GM12878 (cell line): ENCODE measurements around the gene DDX50.

Source experiments
- HDAC6 ChIP-seq: fragments of 200-600 bp; sonication (generic); IDR thresholded peaks from one replicate; pipeline ENCODE4 v1.8.0; 2017; ENCODE audit warnings: antibody characterized with exemption; ENCODE audit not compliant: unreplicated experiment
- JUND ChIP-seq: IDR thresholded peaks from 2 replicates; pipeline ENCODE4 v1.6.1; 2012; ENCODE audit warnings: low read depth, mild to moderate bottlenecking, low read length, improper control_type of control experiment, moderate library complexity
- NFIC ChIP-seq: IDR thresholded peaks from 2 replicates; pipeline ENCODE4 v1.6.1; 2012; ENCODE audit warnings: low read depth, mild to moderate bottlenecking, inconsistent platforms, low read length, moderate library complexity
- POLR2A ChIP-seq: IDR thresholded peaks from 2 replicates; pipeline ENCODE4 v1.6.1; 2011; ENCODE audit warnings: low read depth, mild to moderate bottlenecking, low read length
- RFX5 ChIP-seq: IDR thresholded peaks from 2 replicates; pipeline ENCODE4 v1.6.1; 2011; ENCODE audit warnings: low read depth, low read length, improper control_type of control experiment
- SMAD5 ChIP-seq: IDR thresholded peaks from 2 replicates; pipeline ENCODE4 v1.6.1; 2016; ENCODE audit warnings: antibody characterized with exemption, low read depth
- TF ChIP-seq, protein P1 (sequence below): IDR thresholded peaks from 2 replicates; pipeline ENCODE4 v1.6.1; 2012; ENCODE audit warnings: low read depth, low read length, improper control_type of control experiment
- TF ChIP-seq, protein P2 (sequence below), 3 experiments: IDR thresholded peaks in 2 of 3; conservative IDR thresholded peaks in 1 of 3; 2 replicates each; pipeline ENCODE4 v1.5.1; 2011; ENCODE audit warnings: low read depth in 3 of 3, low read length in 3 of 3, mild to moderate bottlenecking in 3 of 3, control low read depth in 2 of 3, moderate library complexity in 2 of 3, inconsistent platforms in 1 of 3, mixed read lengths in 1 of 3; ENCODE audit not compliant: control insufficient read depth in 2 of 3, insufficient read depth in 1 of 3; ENCODE audit errors: extremely low read depth in 1 of 3

DNA sequence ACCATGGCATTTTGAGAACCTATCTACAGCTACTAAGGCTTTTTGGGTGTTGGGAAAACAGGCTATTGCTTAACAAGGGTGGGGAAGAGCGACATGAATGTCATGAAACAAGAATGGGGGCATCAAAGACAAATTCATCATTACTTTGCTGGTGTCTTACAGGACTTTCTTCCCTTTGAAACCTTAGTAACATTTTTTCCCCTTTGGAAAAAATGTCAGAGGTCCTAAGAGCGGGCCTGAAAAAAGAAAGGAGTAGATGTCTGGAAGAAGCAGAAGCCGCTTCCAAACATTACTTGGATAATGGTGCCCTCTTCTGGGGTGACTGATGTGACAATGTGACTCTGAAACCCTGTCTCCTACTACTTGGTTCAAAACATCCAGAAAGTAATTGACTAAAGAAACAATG lies 3.8 kb upstream of the DDX50 start:
- no peak for TF ChIP-seq POLR2A
- TF ChIP-seq, protein P1, sequence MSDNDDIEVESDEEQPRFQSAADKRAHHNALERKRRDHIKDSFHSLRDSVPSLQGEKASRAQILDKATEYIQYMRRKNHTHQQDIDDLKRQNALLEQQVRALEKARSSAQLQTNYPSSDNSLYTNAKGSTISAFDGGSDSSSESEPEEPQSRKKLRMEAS, result no peak
- TF ChIP-seq, protein P2, sequence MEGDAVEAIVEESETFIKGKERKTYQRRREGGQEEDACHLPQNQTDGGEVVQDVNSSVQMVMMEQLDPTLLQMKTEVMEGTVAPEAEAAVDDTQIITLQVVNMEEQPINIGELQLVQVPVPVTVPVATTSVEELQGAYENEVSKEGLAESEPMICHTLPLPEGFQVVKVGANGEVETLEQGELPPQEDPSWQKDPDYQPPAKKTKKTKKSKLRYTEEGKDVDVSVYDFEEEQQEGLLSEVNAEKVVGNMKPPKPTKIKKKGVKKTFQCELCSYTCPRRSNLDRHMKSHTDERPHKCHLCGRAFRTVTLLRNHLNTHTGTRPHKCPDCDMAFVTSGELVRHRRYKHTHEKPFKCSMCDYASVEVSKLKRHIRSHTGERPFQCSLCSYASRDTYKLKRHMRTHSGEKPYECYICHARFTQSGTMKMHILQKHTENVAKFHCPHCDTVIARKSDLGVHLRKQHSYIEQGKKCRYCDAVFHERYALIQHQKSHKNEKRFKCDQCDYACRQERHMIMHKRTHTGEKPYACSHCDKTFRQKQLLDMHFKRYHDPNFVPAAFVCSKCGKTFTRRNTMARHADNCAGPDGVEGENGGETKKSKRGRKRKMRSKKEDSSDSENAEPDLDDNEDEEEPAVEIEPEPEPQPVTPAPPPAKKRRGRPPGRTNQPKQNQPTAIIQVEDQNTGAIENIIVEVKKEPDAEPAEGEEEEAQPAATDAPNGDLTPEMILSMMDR (IDR thresholded peaks at IDR 0.05 in 2 of 3, conservative IDR thresholded peaks at IDR 0.05 in 1 of 3; ENCODE audit: control insufficient read depth in 2 of 3, extremely low read depth in 1 of 3, insufficient read depth in 1 of 3, low read depth in 3 of 3, low read length in 3 of 3), result peak; percentile 18 to 51 (median 40); a peak in 4 of 6 replicates
- TF ChIP-seq RFX5, result no peak
- TF ChIP-seq HDAC6, result no peak
- no peak for TF ChIP-seq NFIC
- TF ChIP-seq SMAD5, result no peak
- no peak for TF ChIP-seq JUND
